Mammary epithelial cell (primary cell): Measurements from ENCODE around the gene RPS2.

Experiments used
- CTCF ChIP-seq, 2 donors: IDR thresholded peaks in 1 of 2; conservative IDR thresholded peaks in 1 of 2; 2 replicates each; pipeline ENCODE4 v1.5.1; 2011 to 2012; ENCODE audit warnings: inconsistent platforms in 2 of 2, low read length in 2 of 2, mild to moderate bottlenecking in 2 of 2, control low read depth in 1 of 2, low read depth in 1 of 2; ENCODE audit not compliant: insufficient read depth in 1 of 2; ENCODE audit errors: extremely low read depth in 1 of 2
- EZH2 ChIP-seq: IDR thresholded peaks from 2 replicates; pipeline ENCODE4 v1.6.1; 2012; ENCODE audit warnings: low read length, inconsistent platforms, borderline replicate concordance

GRCh38 chr16:1953734-1954133, 10.9 kb downstream of the RPS2 start:
- no peak for TF ChIP-seq CTCF (conservative IDR thresholded peaks at IDR 0.05 in 1 of 2, IDR thresholded peaks at IDR 0.05 in 1 of 2; ENCODE audit: extremely low read depth in 1 of 2, insufficient read depth in 1 of 2, low read depth in 1 of 2, low read length in 2 of 2)
- TF ChIP-seq EZH2, result no peak
